CD14-positive monocyte (primary cell): ENCODE measurements around the gene PLD1. TPM values are rescaled to one million over a fixed set of nuclear protein-coding genes. Genes with fewer than 3 reads are reported as not detected.

Experiments
- DNase-seq, 3 donors: peaks; one replicate each; pipeline ENCODE4 v3.0.0-alpha.2; 2011 to 2022
- H2AFZ ChIP-seq: 2 replicates; pipeline ENCODE4 v1.6.0; 2012; ENCODE audit warnings: mild to moderate bottlenecking, low read depth, low read length, inconsistent platforms; ENCODE audit not compliant: insufficient read depth, poor library complexity, severe bottlenecking
- H3K27ac ChIP-seq, 2 donors: 1 replicate in 1 of 2; 2 replicates in 1 of 2; pipeline ENCODE4 v1.5.1; 2012 to 2013; ENCODE audit warnings: low read length in 2 of 2, control low read depth in 1 of 2, inconsistent platforms in 1 of 2, low read depth in 1 of 2, mild to moderate bottlenecking in 1 of 2
- H3K27me3 ChIP-seq, 2 donors: one replicate each; pipeline versions ENCODE4 v1.6.0 to v1.6.1; 2011 to 2013; ENCODE audit warnings: low read length in 2 of 2; ENCODE audit not compliant: control insufficient read depth in 2 of 2, insufficient read depth in 2 of 2
- H3K36me3 ChIP-seq, 2 donors: replicated peaks in 1 of 2; 1 replicate in 1 of 2; 2 replicates in 1 of 2; pipeline versions ENCODE4 v1.5.1 to v1.6.1; 2012 to 2013; ENCODE audit warnings: low read length in 2 of 2, control low read depth in 1 of 2, inconsistent platforms in 1 of 2, mild to moderate bottlenecking in 1 of 2; ENCODE audit not compliant: insufficient read depth in 2 of 2, control insufficient read depth in 1 of 2
- H3K4me1 ChIP-seq, 2 donors: 1 replicate in 1 of 2; 2 replicates in 1 of 2; pipeline versions ENCODE4 v1.5.1 to v1.6.1; 2012 to 2013; ENCODE audit warnings: low read length in 2 of 2, control low read depth in 1 of 2, inconsistent platforms in 1 of 2, mild to moderate bottlenecking in 1 of 2, moderate library complexity in 1 of 2; ENCODE audit not compliant: insufficient read depth in 2 of 2, control insufficient read depth in 1 of 2
- H3K4me2 ChIP-seq: replicated peaks from 2 replicates; pipeline ENCODE3; 2012; ENCODE audit warnings: low read length, moderate library complexity, mild to moderate bottlenecking; ENCODE audit not compliant: poor library complexity, severe bottlenecking; ENCODE audit errors: extremely low read depth
- H3K4me3 ChIP-seq, 3 experiments: fragments of 200-600 bp in 1 of 3; sonication (generic) in 1 of 3; replicated peaks in 1 of 3; 1 replicate in 2 of 3; 2 replicates in 1 of 3; pipeline ENCODE4 v1.5.1; 2011 to 2013; ENCODE audit warnings: low read length in 3 of 3, mild to moderate bottlenecking in 3 of 3, control low read depth in 2 of 3, low read depth in 2 of 3, inconsistent platforms in 1 of 3, moderate library complexity in 1 of 3
- H3K79me2 ChIP-seq: 2 replicates; pipeline ENCODE4 v1.6.0; 2012; ENCODE audit warnings: mild to moderate bottlenecking, control low read depth, inconsistent platforms, low read length, moderate library complexity; ENCODE audit not compliant: insufficient read depth
- H3K9ac ChIP-seq: 2 replicates; pipeline ENCODE4 v1.6.0; 2017; ENCODE audit warnings: low read length, mild to moderate bottlenecking; ENCODE audit not compliant: insufficient read depth, poor library complexity, severe bottlenecking
- H3K9me3 ChIP-seq, 2 donors: replicated peaks in 1 of 2; 1 replicate in 1 of 2; 2 replicates in 1 of 2; pipeline versions ENCODE4 v1.5.1 to v1.6.1; 2012 to 2013; ENCODE audit warnings: low read length in 2 of 2, control low read depth in 1 of 2; ENCODE audit not compliant: control insufficient read depth in 1 of 2, insufficient read depth in 1 of 2
- H4K20me1 ChIP-seq: 2 replicates; pipeline ENCODE4 v1.6.0; 2012; ENCODE audit warnings: mild to moderate bottlenecking, low read length, control low read depth, moderate library complexity; ENCODE audit not compliant: insufficient read depth
- H3K27ac Mint-ChIP-seq, 7 donors: one replicate each; pipeline ENCODE4 v1.8.0; 2020; ENCODE audit warnings: mild to moderate bottlenecking in 7 of 7, mixed read lengths in 7 of 7, moderate library complexity in 6 of 7, inconsistent platforms in 2 of 7
- H3K27me3 Mint-ChIP-seq, 3 donors: one replicate each; pipeline ENCODE4 v1.8.0; 2021 to 2022; ENCODE audit warnings: low read depth in 3 of 3, mild to moderate bottlenecking in 3 of 3, mixed read lengths in 3 of 3, moderate library complexity in 3 of 3, inconsistent platforms in 1 of 3
- H3K36me3 Mint-ChIP-seq, 2 donors: one replicate each; pipeline ENCODE4 v1.8.0; 2020; ENCODE audit warnings: mixed read lengths in 2 of 2, inconsistent platforms in 1 of 2, mild to moderate bottlenecking in 1 of 2
- H3K4me1 Mint-ChIP-seq: one replicate; pipeline ENCODE4 v1.8.0; 2020; ENCODE audit warnings: mild to moderate bottlenecking, mixed read lengths
- H3K4me3 Mint-ChIP-seq, 2 donors: one replicate each; pipeline ENCODE4 v1.8.0; 2020; ENCODE audit warnings: mild to moderate bottlenecking in 2 of 2, mixed read lengths in 2 of 2, moderate library complexity in 1 of 2
- H3K9me3 Mint-ChIP-seq, 7 donors: one replicate each; pipeline ENCODE4 v1.8.0; 2020 to 2022; ENCODE audit warnings: mixed read lengths in 7 of 7, mild to moderate bottlenecking in 6 of 7, moderate library complexity in 6 of 7, inconsistent platforms in 2 of 7
- WGBS: methylation state at CpG from one replicate; pipeline ENCODE4 v1.1.5; 2013; ENCODE audit warnings: missing lambda C conversion rate; ENCODE audit not compliant: insufficient coverage; 5-methylcytosine and 5-hydroxymethylcytosine counted together
- intact Hi-C, 2 donors: fragments of 100-400 bp; cut with micrococcal nuclease; formaldehyde crosslinking; loops; one replicate each; pipeline versions ENCODE4 v1.15.0 to v1.15.1; 2023
- polyA plus RNA-seq, 3 donors: library from polyadenylated mRNA; depleted of rRNA in 1 of 3; unstranded in 2 of 3; stranded (reverse) in 1 of 3; fragments of 300-500 nt in 2 of 3; fragments of >200 nt in 1 of 3; fragmentation: Illumina TruSeq in 2 of 3; gene quantifications; 1 replicate in 2 of 3; 2 replicates in 1 of 3; pipeline ENCODE4 v1.2.3, GENCODE V29; 2012 to 2021
- TF ChIP-seq, protein P1 (sequence below): fragments of 200-600 bp; IDR thresholded peaks from one replicate; pipeline ENCODE4 v1.8.0; 2022; ENCODE audit warnings: antibody characterized with exemption, mild to moderate bottlenecking

Gene PLD1
- polyA plus RNA-seq, 3 donors: 5.1 to 7.9 (median 5.8) TPM

DNA sequence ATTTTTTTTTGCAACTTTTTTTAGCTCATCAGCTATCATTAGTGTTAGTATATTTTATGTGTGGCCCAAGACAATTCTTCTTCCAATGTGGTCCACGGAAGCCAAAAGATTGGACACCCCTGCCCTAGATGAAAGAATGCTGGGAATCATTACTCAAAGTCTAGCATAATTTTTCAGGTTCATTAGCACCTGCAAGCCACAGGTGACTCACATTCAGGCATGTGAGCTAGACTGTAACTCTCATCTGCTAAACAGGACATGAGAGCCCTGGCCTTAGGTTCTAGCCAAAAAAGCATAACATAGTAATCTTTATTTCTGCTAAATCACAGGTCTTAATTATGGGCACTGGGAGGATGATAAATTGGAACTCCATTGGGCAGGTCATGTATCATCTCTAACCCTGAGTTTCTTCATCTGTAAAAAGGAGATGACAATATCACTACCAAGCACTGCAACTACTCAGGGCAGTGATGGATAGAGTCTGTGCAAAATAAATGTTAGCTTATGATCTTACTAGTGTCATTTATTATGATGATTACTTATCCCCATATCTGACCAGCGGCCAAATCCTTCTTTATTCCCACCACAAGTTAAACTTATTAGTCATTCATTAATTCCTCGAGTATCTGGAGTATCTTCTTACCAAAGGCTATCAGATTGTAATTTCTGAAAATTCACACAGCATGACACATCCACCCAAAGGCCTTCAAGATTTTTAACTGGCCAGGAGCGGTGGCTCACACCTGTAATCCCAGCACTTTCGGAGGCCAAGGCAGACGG is 125.0 kb downstream of the PLD1 start:
- Mint-ChIP-seq H3K27me3 (no peaks in the 10 kb centered on the region), H3K27ac (no peak overlapping the region), H3K4me3 (no peak overlapping the region), H3K36me3 (peaks cover 61 to 76% of the 10 kb centered on the region in 2 donors), H3K9me3 (no peaks in the 10 kb centered on the region), H3K4me1 (peaks cover 10% of the 10 kb centered on the region)
- H2AFZ ChIP-seq: no peak overlapping the region
- intact Hi-C loops: no loop called here
- peaks cover 37 to 76% of the 10 kb centered on the region in 2 donors for H3K36me3 ChIP-seq
- H3K4me3 ChIP-seq: no peak overlapping the region
- no peaks in the 10 kb centered on the region for H4K20me1 ChIP-seq
- no peaks in the 10 kb centered on the region for H3K79me2 ChIP-seq
- no peak overlapping the region for H3K9ac ChIP-seq
- no peak for DNase-seq
- peaks cover 7 to 11% of the 10 kb centered on the region in 2 donors for H3K4me1 ChIP-seq
- H3K4me2 ChIP-seq: no peak overlapping the region
- 97% methylated on average over 4 of the region's 6 CpGs for WGBS
- no peak overlapping the region for H3K27ac ChIP-seq
- H3K9me3 ChIP-seq: no peaks in the 10 kb centered on the region
- H3K27me3 ChIP-seq: no peaks in the 10 kb centered on the region
- TF ChIP-seq, protein P1, sequence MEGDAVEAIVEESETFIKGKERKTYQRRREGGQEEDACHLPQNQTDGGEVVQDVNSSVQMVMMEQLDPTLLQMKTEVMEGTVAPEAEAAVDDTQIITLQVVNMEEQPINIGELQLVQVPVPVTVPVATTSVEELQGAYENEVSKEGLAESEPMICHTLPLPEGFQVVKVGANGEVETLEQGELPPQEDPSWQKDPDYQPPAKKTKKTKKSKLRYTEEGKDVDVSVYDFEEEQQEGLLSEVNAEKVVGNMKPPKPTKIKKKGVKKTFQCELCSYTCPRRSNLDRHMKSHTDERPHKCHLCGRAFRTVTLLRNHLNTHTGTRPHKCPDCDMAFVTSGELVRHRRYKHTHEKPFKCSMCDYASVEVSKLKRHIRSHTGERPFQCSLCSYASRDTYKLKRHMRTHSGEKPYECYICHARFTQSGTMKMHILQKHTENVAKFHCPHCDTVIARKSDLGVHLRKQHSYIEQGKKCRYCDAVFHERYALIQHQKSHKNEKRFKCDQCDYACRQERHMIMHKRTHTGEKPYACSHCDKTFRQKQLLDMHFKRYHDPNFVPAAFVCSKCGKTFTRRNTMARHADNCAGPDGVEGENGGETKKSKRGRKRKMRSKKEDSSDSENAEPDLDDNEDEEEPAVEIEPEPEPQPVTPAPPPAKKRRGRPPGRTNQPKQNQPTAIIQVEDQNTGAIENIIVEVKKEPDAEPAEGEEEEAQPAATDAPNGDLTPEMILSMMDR: no peak

DNA sequence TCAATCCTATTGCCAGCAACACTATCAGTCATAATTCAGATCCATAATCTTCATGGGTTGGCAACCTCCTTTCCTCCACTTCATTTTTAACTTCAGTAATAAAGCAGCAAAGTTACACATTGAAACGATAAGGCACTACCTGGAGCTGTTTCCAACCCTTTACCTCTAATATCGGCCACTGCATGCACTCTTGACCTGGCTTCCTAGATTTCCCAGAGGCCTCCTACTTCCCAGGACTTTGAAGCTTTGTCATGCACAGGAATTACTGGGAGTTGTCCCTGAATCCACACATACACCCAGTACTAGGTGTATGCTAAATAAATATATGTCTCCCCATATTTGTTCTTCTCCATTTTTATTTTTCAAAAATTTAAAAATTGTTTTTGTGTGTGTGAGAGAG is 126.1 kb downstream of the PLD1 start:
- WGBS: 100% methylated on average over 1 of the region's 2 CpGs
- no peaks in the 10 kb centered on the region for H3K9me3 Mint-ChIP-seq

More for the DNA sequence above, 126.1 kb downstream of the PLD1 start:
- Histone ChIP-seq H3K79me2 (no peaks in the 10 kb centered on the region), H3K4me2 (no peak overlapping the region), H3K9me3 (no peaks in the 10 kb centered on the region), H3K4me1 (peaks cover under 1% of the 10 kb centered on the region in 2 donors), H3K9ac (no peak overlapping the region), H3K27ac (no peak overlapping the region), H3K27me3 (no peaks in the 10 kb centered on the region), H4K20me1 (no peaks in the 10 kb centered on the region), H3K4me3 (no peak overlapping the region), H2AFZ (no peak overlapping the region), H3K36me3 (peaks cover 37 to 74% of the 10 kb centered on the region in 2 donors)
- Mint-ChIP-seq H3K4me3 (no peak overlapping the region), H3K27ac (no peak overlapping the region), H3K36me3 (peaks cover 63 to 77% of the 10 kb centered on the region in 2 donors), H3K4me1 (peaks cover under 1% of the 10 kb centered on the region), H3K27me3 (no peaks in the 10 kb centered on the region)
- TF ChIP-seq, protein P1: no peak
- DNase-seq: no peak
- intact Hi-C loops: no loop called here
